Measurements from ENCODE around the gene CADM3.

GRCh38 chr1:159206110-159206509 lies 34.7 kb downstream of the CADM3 start:
- TF ChIP-seq CTCF (IDR thresholded peaks at IDR 0.05) (no peak), POLR2A (IDR thresholded peaks at IDR 0.05) (no peak)

Measured in adrenal gland (tissue), 5 donors.